ENCODE data around the gene TTBK1.

TTBK1 gene

GRCh38 chr6:43256670-43257366, 13.5 kb downstream of the TTBK1 start:
- no peak for DNase-seq

GRCh38 chr6:43257367-43258145, 14.3 kb downstream of the TTBK1 start:
- DNase-seq = peak in 3 of 4 experiments; percentile 33 to 63 (median 62)

DNA sequence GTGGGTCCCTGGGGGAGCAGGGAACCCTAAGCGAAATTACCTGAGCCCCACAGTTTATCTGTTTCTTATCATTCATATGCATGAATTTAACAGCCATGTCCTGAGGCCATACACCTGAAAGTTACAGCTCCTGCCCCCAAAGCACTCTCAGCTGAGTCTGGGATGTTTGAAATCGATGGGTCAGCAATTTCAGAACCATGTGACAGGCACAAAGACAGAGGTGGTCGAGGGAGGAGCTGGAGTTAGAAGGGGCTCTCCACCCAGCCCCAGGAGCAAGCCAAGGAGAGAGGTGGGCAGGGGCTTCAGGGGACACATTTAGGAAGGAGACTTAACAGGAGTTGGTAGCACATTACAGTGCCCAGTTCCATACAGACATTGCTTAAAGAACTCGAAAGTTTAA, 14.9 kb downstream of the TTBK1 start:
- DNase-seq = no peak

DNA sequence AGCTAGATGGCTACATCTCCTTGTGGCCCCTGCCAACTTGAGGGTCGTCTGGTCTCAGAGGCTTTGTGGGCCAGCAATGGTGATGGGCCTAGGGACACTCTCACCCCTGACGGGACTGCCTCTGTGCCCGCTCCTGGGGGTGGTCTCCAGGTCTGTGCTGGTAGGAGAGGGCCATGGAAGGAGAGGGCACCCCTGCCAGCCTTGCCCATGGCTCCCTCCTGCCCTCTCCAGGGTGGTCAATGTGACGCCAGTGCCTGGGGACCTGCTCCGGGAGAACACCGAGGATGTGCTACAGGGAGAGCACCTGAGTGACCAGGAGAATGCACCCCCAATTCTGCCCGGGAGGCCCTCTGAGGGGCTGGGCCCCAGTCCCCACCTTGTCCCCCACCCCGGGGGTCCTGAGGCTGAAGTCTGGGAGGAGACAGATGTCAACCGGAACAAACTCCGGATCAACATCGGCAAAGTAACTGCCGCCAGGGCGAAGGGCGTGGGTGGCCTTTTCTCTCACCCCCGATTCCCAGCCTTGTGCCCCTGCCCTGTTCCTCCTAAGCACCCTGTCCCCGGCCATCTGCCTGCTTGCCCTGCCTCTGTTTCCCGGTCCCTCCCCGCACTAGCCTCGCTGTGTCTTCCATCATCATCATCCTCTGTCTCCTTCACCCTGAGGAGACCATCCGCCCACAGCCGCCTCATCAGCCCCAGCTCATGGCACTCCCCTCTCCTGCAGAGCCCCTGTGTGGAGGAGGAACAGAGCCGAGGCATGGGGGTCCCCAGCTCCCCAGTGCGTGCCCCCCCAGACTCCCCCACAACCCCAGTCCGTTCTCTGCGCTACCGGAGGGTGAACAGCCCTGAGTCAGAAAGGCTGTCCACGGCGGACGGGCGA, 15.8 kb downstream of the TTBK1 start:
- no peak for DNase-seq

DNA sequence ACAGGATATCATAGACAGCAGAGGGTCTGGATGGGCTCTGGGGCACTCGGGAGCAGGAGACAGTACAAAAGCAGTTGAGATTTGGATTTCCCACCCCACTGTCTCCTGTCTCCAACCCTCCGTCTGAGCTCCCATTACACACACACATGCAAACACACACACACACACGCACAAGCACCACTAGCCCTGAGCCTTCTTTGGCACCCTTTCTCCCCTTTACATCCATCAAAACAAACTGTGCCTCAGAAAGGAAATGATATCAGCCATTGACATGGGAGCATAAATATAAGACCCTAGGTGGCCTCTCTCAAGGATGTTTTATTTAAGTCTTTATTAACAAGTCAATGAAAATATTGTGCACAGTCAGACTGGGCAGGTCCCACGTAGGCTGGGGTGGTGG, 17.5 kb downstream of the TTBK1 start:
- DNase-seq = no peak

- no peak for DNase-seq
Measured at GRCh38 chr6:43261198-43261597, 17.9 kb downstream of the TTBK1 start.

DNA sequence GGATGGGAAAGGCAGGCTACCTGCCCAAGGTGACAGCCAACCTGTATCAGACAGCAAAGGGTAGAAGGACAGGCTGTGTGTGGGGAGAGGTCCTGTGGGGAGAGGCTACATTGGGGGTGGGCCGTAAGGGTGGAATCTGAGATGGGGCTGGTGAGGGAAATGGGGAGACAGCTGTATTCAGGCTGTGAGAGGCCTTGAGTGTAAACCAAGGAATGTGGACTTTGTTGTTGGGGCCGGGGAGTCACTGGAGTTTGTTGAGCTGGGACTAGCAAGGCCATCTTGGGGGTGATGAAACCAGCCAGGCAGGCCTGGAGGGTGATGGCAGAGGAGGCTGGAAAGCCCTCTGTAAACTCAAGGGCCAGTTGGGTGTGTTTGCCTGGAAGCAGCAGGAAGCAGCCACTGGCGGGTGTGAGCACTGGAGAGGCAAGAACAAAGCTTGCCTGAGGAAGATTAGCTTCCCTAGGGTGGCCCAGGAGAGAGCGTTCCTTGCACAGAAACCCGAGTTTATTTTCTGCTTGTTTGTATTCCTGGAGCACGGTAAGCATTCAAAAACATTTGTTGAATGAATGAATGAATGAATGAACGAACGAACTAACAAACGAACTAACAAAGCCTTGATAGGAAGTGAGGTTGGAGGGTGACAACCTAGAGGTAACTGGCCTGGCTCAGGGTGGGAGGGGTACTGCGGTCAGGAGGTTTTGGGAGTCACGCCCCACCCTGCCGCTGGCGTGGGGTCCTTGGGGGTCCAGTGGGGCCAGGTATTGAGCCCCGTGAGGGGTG, 18.9 kb downstream of the TTBK1 start:
- no peak for DNase-seq

DNA sequence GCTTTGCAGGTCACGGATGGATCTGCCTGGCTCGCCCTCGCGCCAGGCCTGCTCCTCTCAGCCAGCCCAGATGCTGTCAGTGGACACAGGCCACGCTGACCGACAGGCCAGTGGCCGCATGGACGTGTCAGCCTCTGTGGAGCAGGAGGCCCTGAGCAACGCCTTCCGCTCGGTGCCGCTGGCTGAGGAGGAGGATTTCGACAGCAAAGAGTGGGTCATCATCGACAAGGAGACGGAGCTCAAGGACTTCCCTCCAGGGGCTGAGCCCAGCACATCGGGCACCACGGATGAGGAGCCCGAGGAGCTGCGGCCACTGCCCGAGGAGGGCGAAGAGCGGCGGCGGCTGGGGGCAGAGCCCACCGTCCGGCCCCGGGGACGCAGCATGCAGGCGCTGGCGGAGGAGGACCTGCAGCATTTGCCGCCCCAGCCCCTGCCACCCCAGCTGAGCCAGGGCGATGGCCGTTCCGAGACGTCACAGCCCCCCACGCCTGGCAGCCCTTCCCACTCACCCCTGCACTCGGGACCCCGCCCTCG, 19.6 kb downstream of the TTBK1 start:
- no peak for DNase-seq

GRCh38 chr6:43263314-43264178, 20.3 kb downstream of the TTBK1 start:
- peak; percentile 85 to 92 (median 90) for DNase-seq

GRCh38 chr6:43264599-43265145, 21.4 kb downstream of the TTBK1 start:
- peak; percentile 36 to 68 (median 58) for DNase-seq

DNA sequence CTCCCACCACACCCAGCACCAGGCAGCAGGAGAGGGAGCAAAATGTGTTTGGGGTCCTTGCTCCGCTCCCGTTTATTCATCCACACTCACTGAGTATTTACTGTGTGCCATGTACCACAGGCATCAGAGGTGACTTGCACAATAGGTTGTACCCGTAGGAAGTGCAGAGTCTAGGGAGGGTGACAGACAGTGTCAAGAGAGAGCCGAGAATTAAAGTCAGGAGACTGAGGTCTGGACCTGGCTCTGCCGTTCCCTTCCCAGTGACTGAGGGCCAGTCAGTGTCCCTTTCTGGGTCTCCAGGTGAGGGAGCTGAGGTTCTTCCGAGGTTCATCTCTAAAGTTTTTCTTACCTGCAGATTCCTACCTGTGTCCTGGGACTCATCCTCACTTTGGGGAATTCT, 22.3 kb downstream of the TTBK1 start:
- DNase-seq = no peak

DNA sequence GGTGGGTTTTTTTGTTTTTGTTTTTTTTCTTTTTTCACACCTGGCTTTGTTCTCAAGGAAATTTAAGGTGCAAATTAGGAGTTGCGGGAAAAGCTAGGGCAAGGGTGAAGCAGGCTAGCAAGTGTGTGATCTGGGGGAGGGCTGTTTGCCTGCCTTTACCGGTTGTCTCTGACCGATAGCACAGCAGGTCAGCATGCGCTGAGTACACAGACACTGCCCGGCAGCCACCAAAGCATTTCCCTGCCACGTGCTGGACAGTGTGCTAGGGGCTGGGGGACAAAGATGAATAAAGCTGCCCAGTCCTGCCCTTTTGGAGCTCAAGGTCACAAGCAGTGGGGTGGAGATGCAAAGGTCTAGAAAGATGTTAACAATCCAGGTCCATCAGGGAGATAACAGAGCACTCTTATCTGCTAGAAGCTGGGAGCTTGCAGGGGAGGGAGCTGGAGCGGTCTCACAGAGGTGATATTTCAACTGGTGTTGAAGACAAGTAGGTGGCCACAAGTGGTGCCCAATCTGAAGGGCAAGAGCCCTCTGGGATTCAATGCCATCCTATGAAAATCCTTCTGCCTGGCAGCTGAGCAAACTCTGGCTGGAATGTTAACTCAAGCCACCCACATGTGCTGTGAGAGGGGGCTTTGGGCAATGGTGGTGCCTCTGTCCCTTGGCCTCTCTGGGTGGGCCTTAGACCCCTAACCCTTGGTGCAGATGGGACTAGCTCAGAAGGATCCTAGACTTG, 24.5 kb downstream of the TTBK1 start:
- DNase-seq = no peak

DNA sequence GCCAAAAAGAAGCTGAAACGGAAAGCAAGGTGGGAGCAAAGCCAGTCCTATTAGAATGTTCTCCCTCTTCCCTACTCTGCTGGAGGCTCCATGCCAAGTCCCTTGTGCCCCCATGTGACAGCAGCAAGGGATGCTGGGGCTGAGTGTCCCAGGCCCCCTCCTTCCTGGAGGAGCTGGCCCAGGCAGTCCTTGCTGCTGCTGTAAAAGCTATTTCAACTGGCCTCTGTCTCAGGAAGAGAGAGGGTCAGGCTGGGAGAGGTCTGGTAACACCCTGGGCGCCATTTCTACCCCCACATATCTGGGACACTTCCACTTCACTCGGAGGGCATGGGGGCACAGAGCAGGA, 25.0 kb downstream of the TTBK1 start:
- DNase-seq = peak in 3 of 4 experiments; percentile 20 to 34 (median 27)

DNA sequence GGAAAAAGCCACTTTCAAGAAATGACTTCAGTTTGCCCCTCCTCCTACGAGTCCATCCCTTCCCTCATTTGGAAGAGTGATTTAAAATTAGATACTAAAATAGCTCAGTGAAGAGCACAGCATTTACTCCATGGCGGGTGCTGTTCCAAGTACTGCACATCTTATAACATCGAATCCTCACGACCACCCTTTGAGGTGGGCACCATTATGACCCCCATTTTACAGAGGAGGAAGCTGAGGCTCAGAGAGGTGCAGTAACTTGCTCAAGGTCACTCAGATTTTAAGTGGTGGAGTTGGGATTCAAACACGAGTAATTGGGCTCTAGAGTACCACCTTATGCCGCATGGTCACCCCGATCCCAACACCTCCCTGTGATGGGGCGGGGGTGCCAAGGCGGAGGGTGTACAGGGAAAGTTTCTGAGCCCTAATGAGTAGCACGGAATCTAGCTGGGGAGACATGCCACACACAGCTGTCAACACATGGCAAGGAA, 25.5 kb downstream of the TTBK1 start:
- peak in 1 of 4 experiments; percentile 25 for DNase-seq

GRCh38 chr6:43269273-43270007, 26.2 kb downstream of the TTBK1 start:
- DNase-seq = peak in 3 of 4 experiments; percentile 26 to 52 (median 42)

GRCh38 chr6:43271103-43271815, 28.0 kb downstream of the TTBK1 start:
- no peak for DNase-seq

GRCh38 chr6:43271944-43272343, 28.7 kb downstream of the TTBK1 start:
- no peak for DNase-seq

- no peak for DNase-seq
Measured at GRCh38 chr6:43273707-43274106, 30.4 kb downstream of the TTBK1 start.
